ENCODE data around the gene CMC1.

CMC1 gene

DNA sequence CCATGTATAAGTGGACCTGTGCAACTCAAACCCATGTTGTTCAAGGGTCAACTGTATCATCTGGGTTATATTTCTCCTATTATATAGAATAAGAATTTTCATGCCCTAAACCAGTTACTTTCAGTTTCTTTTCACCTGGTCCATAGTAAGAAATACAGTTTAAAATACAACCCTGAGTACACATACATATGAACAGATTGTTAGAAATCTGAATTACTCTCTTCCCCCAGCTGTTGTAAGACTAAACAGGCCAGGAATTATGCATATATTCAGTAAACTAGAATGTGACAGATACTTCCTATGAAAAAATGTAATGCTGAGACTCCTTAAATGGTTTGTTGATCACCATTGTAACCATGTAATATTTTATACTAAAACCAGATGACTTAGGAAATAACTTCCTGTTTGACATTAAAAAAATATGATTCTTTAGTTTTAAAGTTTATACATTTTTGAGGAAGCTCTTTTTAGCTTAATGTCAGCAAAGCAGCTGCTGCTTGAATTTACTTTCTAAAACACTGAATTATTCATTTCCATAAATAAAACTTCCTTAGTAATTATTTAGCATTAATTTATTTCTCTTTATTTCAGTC is 54.6 kb downstream of the CMC1 start:
- no peak for DNase-seq (ENCODE audit: low read depth in 2 of 3, low spot score in 2 of 3)

DNA sequence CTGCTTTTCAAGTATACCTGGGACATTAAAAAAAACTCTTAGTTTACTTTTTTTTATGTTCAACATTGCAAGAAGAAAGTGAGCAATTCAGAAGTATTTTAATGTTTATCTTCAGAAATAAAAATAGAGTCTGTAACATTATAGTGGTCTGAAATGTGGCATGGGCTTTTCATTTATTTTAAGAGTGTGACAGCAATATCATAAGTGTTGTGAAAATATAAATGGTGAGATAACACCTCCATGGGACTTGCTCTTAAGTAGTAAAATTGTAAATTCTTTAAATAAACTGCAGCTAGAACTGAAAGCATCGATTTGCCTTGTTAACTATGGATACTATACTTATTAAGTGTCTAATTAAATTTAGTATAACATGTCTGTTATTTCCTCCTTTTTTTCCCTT is 58.3 kb downstream of the CMC1 start:
- no peak for DNase-seq (ENCODE audit: low read depth in 2 of 3, low spot score in 2 of 3)

DNA sequence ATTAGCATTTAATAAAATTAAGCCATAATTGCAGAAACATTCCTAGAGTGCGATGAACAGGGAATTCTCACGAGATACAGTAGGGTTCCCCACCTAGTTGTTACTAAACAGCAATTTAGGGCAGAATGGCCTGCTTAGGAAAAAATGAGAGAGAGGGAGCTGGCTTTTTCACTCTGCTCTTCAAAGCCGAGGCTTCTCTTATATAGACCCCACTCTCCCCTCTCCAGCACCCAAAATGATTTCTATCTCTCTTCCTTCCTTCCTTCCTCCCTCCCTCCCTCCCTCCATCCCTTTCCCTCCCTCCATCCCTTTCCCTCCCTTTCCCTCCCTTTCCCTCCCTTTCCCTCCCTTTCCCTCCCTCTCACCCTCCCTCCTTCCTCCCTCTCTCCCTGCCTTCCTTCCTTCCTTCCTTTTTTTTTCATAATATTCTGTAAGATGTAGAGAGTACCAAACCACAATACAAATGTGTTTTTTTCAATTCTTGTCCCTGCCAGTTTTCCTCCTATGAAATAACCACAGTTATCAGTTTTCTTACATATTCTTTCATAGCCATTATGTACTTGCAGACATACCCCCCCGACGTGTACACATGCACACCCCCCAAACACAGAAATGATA is 59.0 kb downstream of the CMC1 start:
- no peak for DNase-seq (ENCODE audit: low read depth in 2 of 3, low spot score in 2 of 3)

DNA sequence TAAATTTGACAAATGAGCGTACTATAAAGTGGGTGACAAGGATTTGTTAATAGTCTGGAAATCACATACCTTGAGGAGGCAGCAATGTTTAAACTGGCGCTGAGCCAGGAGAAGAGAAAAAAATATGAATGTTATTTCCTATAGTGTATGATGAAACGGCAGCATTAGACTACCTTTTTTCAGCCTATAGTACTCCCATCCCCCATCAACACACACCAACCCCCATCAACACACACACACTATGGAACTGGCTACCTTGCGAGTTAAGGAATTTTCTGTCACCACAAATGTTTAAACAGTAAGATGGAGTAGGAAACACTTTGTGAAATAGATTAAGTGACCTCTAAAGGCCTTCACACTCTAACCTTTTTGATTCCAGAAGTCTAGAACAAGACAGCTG is 60.3 kb downstream of the CMC1 start:
- DNase-seq (ENCODE audit: low read depth in 2 of 3, low spot score in 2 of 3) = no peak

DNA sequence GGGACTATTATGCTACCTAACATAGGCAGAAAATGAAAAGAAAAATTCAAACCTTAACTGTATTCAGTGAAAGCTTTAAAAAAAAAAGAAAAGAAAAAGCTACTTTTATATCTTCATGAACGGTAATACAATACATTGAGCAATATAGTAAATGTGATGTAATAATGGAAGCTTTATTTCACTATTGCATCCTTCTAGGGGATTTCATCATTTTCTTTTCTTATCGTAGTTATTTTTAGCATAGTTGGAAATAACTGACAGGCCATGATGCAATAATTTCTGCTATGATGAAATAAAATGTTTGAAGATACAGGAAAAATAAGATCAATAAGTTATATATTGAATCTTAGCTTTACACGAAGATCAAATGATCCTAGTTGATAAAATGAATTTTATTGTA is 66.8 kb downstream of the CMC1 start:
- DNase-seq (ENCODE audit: low read depth in 2 of 3, low spot score in 2 of 3) = no peak

DNA sequence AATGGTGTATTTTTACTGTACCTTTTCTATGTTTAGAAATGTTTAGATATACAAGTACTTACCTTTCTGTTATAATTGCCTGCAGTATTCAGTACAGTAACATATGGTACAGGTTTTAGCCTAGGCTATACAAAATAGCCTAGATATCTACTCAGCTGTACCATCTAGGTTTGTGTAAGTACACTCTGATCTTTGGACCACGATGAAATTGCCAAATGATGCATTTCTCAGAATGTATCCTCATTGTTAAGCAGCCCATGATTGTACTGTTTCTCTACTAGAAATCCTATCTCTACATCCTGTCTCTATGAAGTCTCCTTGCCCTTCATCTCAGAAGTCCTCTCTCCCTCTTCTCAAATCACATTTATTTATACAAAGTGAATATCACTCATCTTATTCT is 74.3 kb downstream of the CMC1 start:
- DNase-seq (ENCODE audit: low read depth in 2 of 3, low spot score in 2 of 3) = no peak

DNA sequence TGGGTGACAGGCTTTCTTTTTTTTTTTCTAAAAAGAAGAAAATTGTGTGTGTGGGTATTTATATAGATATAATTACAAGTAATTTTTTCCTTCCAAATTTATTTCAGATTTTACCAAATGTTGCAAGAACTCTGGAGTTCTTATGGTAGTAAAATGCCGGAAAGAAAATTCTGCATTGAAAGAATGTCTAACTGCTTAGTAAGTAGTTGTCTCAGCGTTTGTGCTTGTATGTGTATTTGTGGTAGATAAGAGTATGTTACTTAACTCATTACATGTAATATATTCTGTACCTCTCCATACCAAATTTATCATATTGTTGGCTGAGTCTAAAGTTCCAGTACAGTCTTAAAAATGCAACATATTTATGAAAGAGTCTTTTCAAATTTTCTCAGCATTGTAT is 74.8 kb downstream of the CMC1 start:
- no peak for DNase-seq (ENCODE audit: low read depth in 2 of 3, low spot score in 2 of 3)

DNA sequence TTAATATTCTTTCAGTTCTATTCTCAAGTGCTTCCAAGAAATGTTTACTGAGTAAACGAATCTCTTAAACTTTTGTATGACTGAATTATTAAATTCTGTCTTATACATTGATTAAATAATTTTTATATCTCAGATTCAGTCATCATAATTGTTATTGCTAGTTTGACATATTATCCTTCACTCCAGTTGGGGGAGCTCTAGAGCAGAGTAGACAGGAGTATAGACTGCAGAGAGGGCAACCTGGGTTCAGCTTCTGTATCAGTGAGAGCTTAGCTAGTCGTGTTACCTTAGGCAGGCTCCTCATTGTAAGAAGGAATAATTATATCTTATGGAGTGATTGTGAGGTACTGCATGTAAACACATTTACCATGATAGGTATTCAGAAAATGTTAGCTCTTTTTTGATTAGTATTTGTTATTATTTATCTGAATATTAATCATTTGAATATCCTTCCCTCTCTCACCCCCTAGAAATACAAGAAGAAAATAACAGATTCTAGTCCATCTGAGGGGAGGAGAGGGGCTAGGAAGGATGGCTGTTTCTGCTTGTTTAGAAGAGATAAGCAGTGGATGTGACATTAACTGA is 76.1 kb downstream of the CMC1 start:
- DNase-seq (ENCODE audit: low read depth in 2 of 3, low spot score in 2 of 3) = no peak

DNA sequence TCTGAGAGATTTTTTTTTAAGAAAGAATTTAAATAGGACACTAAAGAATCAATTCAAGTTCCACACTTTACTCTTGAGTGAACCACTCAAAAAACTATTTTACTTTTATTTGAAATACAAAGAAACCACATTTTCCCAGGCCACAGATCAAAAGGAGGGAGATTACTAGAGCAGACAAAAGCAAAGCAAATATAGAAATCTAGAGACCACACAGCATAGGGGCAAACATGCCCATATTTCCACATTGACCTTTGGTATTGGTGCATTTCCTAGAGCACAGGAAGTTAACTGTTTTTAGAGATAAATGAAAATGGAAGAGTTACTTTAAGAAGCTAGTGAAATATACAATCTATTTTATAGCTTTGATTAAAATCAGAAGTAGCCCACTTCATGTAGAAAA is 79.6 kb downstream of the CMC1 start:
- DNase-seq (ENCODE audit: low read depth in 2 of 3, low spot score in 2 of 3) = no peak

DNA sequence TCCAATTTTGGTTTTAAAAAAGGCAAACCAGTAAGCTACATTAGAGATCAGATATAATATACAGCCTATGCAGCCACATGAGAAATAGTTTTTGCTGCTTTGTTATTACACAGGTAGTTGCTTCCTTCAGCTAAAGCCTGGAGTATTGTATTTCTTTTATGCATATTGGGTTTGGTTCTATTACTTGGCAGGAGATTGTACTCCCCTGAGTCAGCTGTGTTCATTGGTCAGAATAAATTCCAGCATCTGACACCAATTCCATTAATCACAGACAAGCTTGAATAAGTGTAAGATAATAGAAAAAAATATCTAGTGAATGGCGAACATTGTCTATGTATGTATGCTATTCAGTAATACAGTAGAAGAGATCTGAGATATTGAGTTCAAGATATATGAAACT is 81.0 kb downstream of the CMC1 start:
- no peak for DNase-seq (ENCODE audit: low read depth in 2 of 3, low spot score in 2 of 3)

DNA sequence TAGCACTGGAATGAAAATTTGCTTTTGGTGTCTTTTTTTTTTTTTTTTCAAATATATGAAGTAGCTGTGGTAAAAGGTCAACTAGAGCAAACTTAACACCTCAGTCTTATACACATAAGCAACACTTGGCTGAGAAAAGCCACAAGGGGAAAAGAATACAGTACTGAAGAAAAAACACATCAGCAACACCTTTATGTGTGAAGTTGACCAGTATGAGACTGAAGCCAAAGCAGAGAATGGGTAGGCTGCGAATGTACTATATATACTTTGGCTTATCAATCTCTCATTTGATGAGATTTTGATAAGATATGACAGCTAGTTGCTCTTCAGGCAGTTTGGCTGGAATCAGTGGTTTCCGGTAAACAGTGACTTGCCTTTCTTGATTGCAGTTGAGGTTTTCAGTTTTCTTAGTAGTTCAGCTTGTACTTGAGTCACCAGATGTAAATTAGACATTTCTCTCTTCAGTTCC is 85.1 kb downstream of the CMC1 start:
- DNase-seq (ENCODE audit: low read depth in 2 of 3, low spot score in 2 of 3) = no peak

DNA sequence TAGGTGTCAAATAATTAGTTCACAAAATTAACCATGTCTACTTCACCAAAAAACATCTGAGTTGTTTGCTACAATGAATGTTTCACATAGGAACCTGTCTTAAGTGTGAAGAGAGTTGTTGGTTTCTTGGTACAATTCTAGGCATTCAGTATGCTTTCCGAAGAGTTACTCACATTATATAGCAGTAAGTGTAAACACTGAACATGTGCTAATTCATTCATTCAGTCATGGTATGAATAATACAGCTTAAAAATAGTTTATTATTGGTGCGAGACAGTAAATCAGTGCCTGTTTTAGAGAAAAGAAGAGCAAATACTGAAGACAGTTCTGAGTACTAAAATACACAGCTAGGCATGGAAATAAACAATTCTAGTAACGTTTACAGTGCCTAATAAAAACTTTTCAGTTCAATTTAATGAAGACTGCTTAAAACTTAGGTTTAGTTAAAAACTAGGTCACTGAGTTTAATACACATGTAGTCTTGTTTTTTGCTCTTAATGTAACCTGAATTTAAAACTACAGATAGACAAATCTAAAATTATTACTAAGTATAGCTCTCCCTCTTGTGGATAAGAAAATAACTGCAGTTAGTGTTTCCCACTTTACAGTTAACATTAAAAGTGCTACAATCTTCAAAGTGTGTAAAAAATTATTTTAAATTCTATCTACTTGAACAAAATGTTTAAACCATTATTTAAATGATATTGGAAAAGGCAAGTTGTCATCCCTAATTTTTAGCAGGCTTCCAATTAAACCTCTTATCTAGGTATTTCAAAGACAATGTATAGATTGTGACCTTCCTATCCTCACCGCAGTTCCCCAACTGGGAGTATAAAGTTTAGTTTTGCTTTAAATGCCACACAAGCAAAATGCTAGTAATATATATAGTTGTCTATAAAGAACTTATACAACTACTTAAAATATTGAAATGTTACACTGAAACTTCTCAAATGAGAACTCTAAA is 87.1 kb downstream of the CMC1 start:
- DNase-seq (ENCODE audit: low read depth in 2 of 3, low spot score in 2 of 3) = no peak

DNA sequence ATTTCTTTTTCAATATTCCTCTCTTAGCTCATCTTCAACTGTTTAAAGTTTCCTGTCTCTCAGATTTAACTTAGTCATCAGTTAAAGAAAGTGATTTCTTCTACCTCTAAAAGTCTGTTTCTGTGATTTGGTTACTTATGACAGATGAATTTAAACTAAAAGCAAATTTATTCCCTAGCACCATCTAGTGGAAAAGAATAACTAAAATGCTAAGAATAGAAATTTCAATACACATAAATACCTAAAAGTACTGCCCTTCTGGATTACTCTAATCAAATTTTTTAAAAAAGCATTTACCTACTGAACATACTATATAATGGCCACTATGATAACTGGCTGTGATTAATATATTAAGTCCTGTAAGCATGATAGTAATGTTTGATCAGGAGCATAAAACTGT is 93.1 kb downstream of the CMC1 start:
- DNase-seq (ENCODE audit: low read depth in 2 of 3, low spot score in 2 of 3) = no peak

DNA sequence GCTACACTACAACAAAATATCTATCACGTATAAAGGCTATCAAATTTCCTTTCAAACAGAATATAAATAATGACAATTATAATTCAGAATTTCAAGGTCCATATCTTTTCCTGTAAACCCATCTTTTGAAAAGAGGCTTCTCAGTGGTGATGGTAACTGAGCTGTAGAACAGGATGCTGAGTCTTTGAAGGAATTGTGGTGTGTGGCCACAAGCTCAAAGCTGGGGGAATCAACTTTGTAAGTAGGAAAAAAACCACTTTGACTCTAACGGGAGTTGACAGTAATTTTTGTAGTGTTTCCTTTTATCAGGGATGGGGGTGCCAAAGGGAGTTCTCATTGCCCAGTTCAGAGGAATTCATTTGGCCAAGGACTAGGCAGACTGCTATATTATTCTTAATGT is 93.8 kb downstream of the CMC1 start:
- no peak for DNase-seq (ENCODE audit: low read depth in 2 of 3, low spot score in 2 of 3)

DNA sequence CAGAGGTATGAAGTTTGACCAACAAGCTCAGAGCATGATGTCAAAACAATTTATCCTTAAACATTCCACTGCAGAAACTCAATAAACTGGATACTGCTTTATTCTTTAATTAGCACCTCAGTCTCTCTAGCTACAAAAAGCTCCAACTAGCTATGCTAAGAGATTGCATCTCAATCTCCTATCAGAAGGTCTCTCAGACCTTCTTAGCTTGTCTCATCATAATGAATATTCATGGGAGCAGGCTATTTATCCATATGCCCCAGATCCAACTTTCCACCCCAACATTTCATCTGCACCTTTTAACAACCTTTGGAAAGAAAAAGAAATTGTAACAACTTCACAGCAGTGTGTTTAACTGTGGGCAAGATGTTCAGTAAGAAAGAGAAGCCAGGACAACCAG is 95.8 kb downstream of the CMC1 start:
- no peak for DNase-seq (ENCODE audit: low read depth in 2 of 3, low spot score in 2 of 3)

DNA sequence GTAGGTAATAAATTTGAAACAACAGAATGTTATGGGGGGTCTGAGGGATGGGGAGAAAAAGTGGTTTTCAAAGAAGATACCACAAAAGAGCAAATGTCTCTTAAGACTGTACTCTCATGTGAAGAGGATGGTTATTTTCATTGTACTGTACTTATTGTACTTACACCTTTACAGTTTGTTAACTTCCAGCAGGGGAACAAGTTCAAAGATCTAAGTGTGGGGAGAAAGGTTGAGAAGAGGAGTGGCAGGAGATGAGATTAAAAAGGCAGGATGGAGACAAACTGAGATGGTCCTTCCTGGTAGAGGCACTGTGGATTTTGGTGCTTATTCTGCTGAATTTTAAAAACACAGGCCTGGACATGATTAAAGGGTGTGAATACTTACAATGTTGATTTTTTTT is 101.7 kb downstream of the CMC1 start:
- DNase-seq (ENCODE audit: low read depth in 2 of 3, low spot score in 2 of 3) = no peak

DNA sequence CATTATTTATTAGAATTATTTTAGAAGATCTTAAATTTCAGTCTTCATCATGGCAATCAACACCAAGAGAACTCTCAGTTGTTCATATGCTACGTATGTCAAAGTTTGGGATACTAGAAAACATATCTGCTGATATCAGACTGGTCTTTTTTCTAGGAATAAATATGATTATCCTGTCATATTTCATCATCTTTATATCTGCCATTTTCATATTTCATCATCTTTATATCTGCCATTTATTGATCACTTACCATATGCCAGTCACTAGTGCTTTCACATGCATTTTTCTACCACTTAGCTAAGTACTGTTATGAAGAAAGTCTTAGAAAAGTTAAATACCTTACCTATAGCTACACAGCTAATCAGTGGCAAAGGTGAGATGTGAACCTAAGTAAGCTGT is 104.3 kb downstream of the CMC1 start:
- DNase-seq (ENCODE audit: low read depth in 2 of 3, low spot score in 2 of 3) = no peak

DNA sequence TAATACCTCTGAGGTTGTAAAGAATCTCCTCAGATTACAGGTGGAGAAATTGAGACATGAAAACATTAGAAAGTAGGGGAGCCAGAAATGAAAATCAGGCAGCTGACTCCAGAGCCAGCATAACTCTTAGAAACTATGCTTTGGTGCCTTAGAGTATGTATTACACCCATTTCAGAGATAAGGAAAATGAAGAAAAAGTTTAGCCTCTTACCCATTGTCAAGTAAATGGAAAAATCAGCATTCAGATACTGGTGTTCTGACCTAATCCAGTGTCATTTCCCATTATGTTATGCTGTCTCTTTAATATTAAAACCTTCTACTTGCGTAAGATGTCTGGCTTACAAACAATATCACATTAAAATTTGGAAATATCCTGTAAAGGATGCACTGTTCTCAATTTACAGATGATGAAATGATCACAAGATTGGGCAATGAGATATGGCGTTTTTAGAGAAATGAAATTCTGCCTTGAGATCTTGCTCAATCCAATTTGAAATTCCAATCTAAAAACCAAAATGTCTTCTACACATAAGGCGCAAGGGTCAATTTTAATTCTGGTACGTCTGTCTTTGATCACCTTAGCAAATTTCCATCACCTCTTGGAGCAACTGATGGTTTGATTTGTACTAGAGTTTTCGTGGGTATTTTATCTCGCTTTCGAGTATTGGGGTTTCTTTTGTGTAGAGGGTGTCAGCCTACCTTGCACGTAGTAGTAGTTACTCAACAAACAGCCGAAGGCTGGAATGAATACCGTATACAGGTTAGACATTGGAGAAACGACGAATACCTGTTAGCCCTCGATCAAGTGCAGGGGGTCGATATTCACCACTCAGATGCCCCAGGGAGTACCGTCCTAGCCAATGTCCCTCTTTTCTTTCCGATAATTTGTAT is 106.2 kb downstream of the CMC1 start:
- DNase-seq (ENCODE audit: low read depth in 2 of 3, low spot score in 2 of 3) = no peak

DNA sequence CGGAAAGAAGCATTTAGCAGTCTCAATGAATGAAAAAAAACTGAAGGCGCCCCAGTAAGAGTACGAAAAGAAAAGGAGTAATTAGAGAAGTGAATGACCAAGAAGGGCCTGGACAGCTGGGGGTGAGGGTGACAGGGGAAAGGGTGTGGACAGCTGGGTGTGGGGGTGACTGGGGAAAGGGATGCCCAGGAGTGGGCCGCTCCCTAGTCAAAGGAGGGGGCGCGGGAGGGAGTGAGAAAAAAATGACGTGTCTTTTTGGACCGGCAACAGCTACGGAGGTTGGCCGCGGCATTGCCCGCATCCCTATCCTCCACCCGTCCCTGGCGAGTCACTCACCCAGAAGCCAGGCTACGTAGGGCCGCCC is 106.8 kb downstream of the CMC1 start:
- DNase-seq (ENCODE audit: low read depth in 2 of 3, low spot score in 2 of 3) = no peak

DNA sequence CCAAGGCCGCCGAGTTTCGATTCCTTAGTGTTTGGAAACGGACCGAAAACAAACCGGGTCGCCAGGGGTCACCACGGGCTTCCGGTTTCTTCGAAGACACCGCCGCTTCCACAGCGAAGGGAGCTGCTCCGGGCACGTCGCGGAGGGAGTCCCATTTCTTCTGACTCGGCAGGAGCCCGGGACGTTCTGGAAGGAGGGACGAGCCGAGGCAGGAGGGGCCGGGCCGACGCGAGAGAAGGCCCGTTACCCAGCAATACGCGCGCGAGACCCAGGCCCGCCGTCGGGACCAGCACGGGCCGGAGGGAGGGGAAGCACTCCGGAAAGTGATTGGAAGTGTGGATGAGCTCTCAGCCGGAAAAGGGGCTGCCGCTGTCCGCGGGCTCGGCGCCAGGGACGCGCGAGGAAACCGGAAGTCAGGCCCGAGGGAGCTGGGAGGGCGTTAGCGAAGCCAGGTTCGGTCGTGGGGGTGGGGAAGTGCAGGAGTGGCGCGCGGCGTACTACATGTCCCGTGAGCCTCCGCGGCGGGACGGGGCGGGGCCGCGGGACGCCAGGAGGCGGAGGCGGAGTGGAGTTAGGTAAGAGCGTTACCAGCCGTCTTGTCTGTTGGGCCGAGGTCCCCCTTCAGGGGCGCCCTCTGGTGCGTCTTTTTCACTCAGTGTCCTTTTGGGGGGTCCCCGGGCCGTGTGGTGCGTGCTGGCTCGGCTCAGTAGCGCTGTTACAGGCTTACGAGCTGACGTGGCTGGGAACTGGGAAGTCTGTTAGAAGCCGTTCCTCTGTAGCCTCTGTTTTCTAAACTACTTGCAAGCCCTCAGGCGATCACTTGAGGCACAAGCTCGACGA is 107.4 kb downstream of the CMC1 start, which contains the start of the genes AZI2 and ZCWPW2:
AZI2 (minus strand) TSS at position 196 of the 840 bp plus-strand sequence. CDS start 8,207 bp downstream, outside the sequence.
ZCWPW2 (plus strand) TSS at position 93 of the 840 bp plus-strand sequence. CDS start 64,348 bp downstream, outside the sequence.
- peak; percentile 64 to 83 (median 75) for DNase-seq (ENCODE audit: low read depth in 2 of 3, low spot score in 2 of 3)
